Activated B cell treated with CpG ODN at 0.5 μM for 24 hours (primary cell): ENCODE results near the gene C9orf72. TPM values are rescaled to one million over a fixed set of nuclear protein-coding genes. Genes with fewer than 3 reads are reported as not detected.

Experiments used
- ATAC-seq: fragments of 200-7000 bp; cut with Tn5 transposase; one replicate; pipeline ENCODE4 v1.10.0; 2021; ENCODE audit warnings: low read depth, mild to moderate bottlenecking, moderate library complexity
- CTCF ChIA-PET: fragments of 350-600 bp; sonication (Branson Sonifier 250); formaldehyde crosslinking; loops from one replicate; lab custom pipeline; 2021; ENCODE audit warnings: antibody characterized with exemption; lab: Charles Lee
- POLR2A ChIA-PET: fragments of 350-600 bp; sonication (Branson Sonifier 250); formaldehyde crosslinking; loops from one replicate; lab custom pipeline; 2021; ENCODE audit warnings: antibody characterized with exemption; lab: Charles Lee
- DNase-seq: peaks from one replicate; pipeline ENCODE4 v3.0.0; 2022
- H3K27ac Mint-ChIP-seq: one replicate; pipeline ENCODE4 v1.8.0; 2020; ENCODE audit warnings: mixed read lengths
- H3K27me3 Mint-ChIP-seq: one replicate; pipeline ENCODE4 v1.8.0; 2021; ENCODE audit warnings: mixed read lengths
- H3K36me3 Mint-ChIP-seq: one replicate; pipeline ENCODE4 v1.8.0; 2021; ENCODE audit warnings: low read depth, mixed read lengths
- H3K4me1 Mint-ChIP-seq: one replicate; pipeline ENCODE4 v1.8.0; 2021; ENCODE audit warnings: mixed read lengths
- H3K4me3 Mint-ChIP-seq: one replicate; pipeline ENCODE4 v1.8.0; 2020; ENCODE audit warnings: mild to moderate bottlenecking, mixed read lengths
- H3K9me3 Mint-ChIP-seq: one replicate; pipeline ENCODE4 v1.8.0; 2020; ENCODE audit warnings: mixed read lengths
- CTCF ChIP-seq: fragments of 200-600 bp; IDR thresholded peaks from one replicate; pipeline ENCODE4 v1.8.0; 2022; ENCODE audit warnings: antibody characterized with exemption, mild to moderate bottlenecking
- intact Hi-C: fragments of 100-400 bp; cut with micrococcal nuclease; formaldehyde crosslinking; loops from one replicate; pipeline ENCODE4 v1.15.1; 2024
- total RNA-seq: library from RNA; stranded (reverse); gene quantifications from 2 replicates; pipeline ENCODE4 v1.2.3, GENCODE V29; 2022

The C9orf72 gene
- total RNA-seq, 1 donor from 2014 or later = 15.2 TPM

GRCh38 chr9:27600256-27600655, 27.0 kb upstream of the C9orf72 start:
- no peak overlapping the region for H3K4me3 Mint-ChIP-seq

GRCh38 chr9:27599870-27600238, 26.6 kb upstream of the C9orf72 start:
- Mint-ChIP-seq H3K4me3 (no peak overlapping the region), H3K4me1 (peaks cover 4% of the 10 kb centered on the region), H3K27ac (no peak overlapping the region), H3K9me3 (no peaks in the 10 kb centered on the region), H3K27me3 (no peaks in the 10 kb centered on the region), H3K36me3 (no peaks in the 10 kb centered on the region)
- intact Hi-C loops = no loop called here
- TF ChIP-seq CTCF = no peak
- ATAC-seq (no peak), DNase-seq (no peak)
- CTCF ChIA-PET = no interaction called here
- POLR2A ChIA-PET = interaction anchor here (0.6 kb wide), 1 partner anchor 170 kb away, joined by 4 read pairs; no protein-coding TSS in a partner anchor

More at GRCh38 chr9:27600256-27600655, 27.0 kb upstream of the C9orf72 start:
- H3K27me3 Mint-ChIP-seq = no peaks in the 10 kb centered on the region
- no peak for DNase-seq
- TF ChIP-seq CTCF = no peak
- no peaks in the 10 kb centered on the region for H3K9me3 Mint-ChIP-seq
- ATAC-seq = no peak
- ChIA-PET CTCF (no interaction called here), POLR2A (interaction anchor here (0.6 kb wide), 1 partner anchor 170 kb away, joined by 4 read pairs; no protein-coding TSS in a partner anchor)
- intact Hi-C loops = no loop called here
- H3K36me3 Mint-ChIP-seq = no peaks in the 10 kb centered on the region
- H3K4me1 Mint-ChIP-seq = peaks cover 4% of the 10 kb centered on the region
- no peak overlapping the region for H3K27ac Mint-ChIP-seq

- Mint-ChIP-seq H3K36me3 (no peaks in the 10 kb centered on the region), H3K9me3 (no peaks in the 10 kb centered on the region), H3K27ac (no peak overlapping the region), H3K27me3 (no peaks in the 10 kb centered on the region), H3K4me3 (no peak overlapping the region), H3K4me1 (peaks cover 4% of the 10 kb centered on the region)
- POLR2A ChIA-PET = interaction anchor here (0.6 kb wide), 1 partner anchor 169 kb away, joined by 4 read pairs; no protein-coding TSS in a partner anchor
- no peak for TF ChIP-seq CTCF
- DNase-seq (no peak), ATAC-seq (no peak)
- CTCF ChIA-PET = no interaction called here
- intact Hi-C loops = no loop called here
These were observed 26.0 kb upstream of the C9orf72 start for GRCh38 chr9:27599102-27599869.

- CTCF ChIA-PET = no interaction called here
- POLR2A ChIA-PET = no interaction called here
These were observed 22.5 kb upstream of the C9orf72 start for GRCh38 chr9:27595733-27596132.

More at GRCh38 chr9:27595733-27596132, 22.5 kb upstream of the C9orf72 start:
- Mint-ChIP-seq H3K9me3 (peaks cover 2% of the 10 kb centered on the region), H3K4me1 (no peaks in the 10 kb centered on the region), H3K27ac (no peak overlapping the region), H3K4me3 (no peak overlapping the region), H3K36me3 (no peaks in the 10 kb centered on the region), H3K27me3 (peaks cover 2% of the 10 kb centered on the region)
- ATAC-seq = no peak
- intact Hi-C loops = no loop called here
- TF ChIP-seq CTCF = no peak
- no peak for DNase-seq
